ENCODE data around the gene SLC15A3. TPM values are rescaled to one million over a fixed set of nuclear protein-coding genes. Genes with fewer than 3 reads are reported as not detected.

SLC15A3 gene
- total and polyA plus RNA-seq, 10 donors: 62.9 to 139 (median 115) TPM

DNA sequence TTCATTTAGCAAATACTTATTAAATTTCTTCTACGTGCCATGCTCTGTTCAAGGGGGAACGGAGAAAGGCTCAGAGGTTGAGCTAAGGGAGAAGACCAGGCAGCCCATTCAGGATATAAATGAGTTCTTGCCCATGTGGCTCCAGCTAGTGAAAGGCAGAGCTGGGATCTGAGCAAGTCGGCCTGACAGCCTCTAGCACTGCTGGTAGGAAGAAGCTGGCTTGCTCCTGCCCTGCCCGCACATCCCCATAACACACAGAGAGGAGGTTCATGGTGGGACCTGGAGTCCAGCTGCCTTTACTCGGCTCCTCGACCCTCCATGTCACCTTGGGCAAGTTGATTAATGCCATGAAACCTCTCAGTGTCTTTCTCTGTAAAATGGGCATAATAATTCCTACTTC is 2.0 kb downstream of the SLC15A3 start:
- Histone ChIP-seq H3K4me3 (peak overlapping the region; percentile 41 to 88 (median 66)), H3K27me3 (replicated peaks in 1 of 7) (peaks cover 0 to 6% (median 0%) of the 10 kb centered on the region in 7 donors), H3K36me3 (peaks cover 0 to 40% (median 15%) of the 10 kb centered on the region in 6 donors), H3K4me1 (peaks cover 15 to 95% (median 66%) of the 10 kb centered on the region in 6 donors), H3K9me3 (no peaks in the 10 kb centered on the region), H3K27ac (peak overlapping the region in 4 of 8 donors; percentile 93 to 98 (median 94))
- DNase-seq: peak; percentile 78
- intact Hi-C loops (cut with DNase I; ENCODE audit: low total_unique reads): no loop called here
- 49 to 77% (median 75%) methylated on average over 6 of the region's 6 CpGs for WGBS, 5 donors
- TF ChIP-seq, protein P1, sequence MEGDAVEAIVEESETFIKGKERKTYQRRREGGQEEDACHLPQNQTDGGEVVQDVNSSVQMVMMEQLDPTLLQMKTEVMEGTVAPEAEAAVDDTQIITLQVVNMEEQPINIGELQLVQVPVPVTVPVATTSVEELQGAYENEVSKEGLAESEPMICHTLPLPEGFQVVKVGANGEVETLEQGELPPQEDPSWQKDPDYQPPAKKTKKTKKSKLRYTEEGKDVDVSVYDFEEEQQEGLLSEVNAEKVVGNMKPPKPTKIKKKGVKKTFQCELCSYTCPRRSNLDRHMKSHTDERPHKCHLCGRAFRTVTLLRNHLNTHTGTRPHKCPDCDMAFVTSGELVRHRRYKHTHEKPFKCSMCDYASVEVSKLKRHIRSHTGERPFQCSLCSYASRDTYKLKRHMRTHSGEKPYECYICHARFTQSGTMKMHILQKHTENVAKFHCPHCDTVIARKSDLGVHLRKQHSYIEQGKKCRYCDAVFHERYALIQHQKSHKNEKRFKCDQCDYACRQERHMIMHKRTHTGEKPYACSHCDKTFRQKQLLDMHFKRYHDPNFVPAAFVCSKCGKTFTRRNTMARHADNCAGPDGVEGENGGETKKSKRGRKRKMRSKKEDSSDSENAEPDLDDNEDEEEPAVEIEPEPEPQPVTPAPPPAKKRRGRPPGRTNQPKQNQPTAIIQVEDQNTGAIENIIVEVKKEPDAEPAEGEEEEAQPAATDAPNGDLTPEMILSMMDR (IDR thresholded peaks at IDR 0.05 in 8 of 11, conservative IDR thresholded peaks at IDR 0.05 in 3 of 11): no peak
- TF ChIP-seq POLR2A (IDR thresholded peaks at IDR 0.05) (no peak), POLR2AphosphoS5 (IDR thresholded peaks at IDR 0.05) (no peak)

DNA sequence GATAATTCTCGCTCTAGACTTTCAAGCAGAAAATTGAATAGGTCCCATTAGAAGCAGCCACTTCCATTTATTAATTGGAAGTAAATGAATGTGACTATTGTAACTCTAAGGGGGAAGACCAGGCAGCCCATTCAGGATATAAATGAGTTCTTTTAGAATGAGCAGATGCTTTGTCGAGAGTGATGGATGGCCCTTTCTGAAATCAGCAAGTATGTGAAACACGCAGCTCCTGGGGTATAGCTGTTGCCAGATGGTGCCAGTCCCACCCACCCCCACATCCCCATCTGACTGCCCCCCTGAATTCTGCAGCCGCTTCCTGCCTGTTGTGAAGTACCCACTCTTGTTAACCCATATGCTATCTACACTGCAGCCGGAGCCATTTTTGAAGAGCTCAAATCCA is 3.7 kb downstream of the SLC15A3 start:
- TF ChIP-seq, protein P1 (IDR thresholded peaks at IDR 0.05 in 8 of 11, conservative IDR thresholded peaks at IDR 0.05 in 3 of 11): no peak
- no peak for TF ChIP-seq POLR2AphosphoS5 (IDR thresholded peaks at IDR 0.05)
- no peak for TF ChIP-seq POLR2A (IDR thresholded peaks at IDR 0.05)
- H3K27me3 ChIP-seq (replicated peaks in 1 of 7): peaks cover 0 to 6% (median 0%) of the 10 kb centered on the region in 7 donors
- DNase-seq: no peak
- peak overlapping the region in 1 of 8 donors; percentile 25 for H3K27ac ChIP-seq
- WGBS, 5 donors: 70 to 78% (median 75%) methylated on average over 4 to 5 of the region's 5 CpGs
- no peaks in the 10 kb centered on the region for H3K9me3 ChIP-seq
- peaks cover 15 to 87% (median 58%) of the 10 kb centered on the region in 6 donors for H3K4me1 ChIP-seq
- intact Hi-C loops (cut with DNase I; ENCODE audit: low total_unique reads): no loop called here
- peak overlapping the region in 2 of 8 donors; percentile 14 to 29 for H3K4me3 ChIP-seq
- H3K36me3 ChIP-seq: peaks cover 0 to 57% (median 20%) of the 10 kb centered on the region in 6 donors

DNA sequence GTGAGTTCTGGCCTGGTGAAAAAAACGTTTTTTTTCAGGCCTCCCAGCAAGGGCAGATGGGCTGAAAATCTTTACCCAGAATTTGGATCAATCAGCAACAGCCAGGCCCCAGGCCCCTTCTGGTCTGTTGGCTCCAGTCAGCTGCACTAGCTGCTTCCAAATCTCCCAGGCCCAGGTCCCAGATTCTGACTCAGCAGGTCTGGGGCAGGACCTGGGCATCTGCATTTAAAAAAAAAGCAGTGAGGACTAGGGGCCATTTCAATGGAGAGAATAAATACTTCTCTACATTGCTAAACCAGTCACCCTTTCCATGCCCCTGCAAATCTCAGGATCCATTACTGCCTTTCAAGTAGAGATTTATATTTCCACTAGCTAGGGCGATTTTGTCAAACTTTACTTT is 4.3 kb downstream of the SLC15A3 start:
- no peak overlapping the region for H3K4me3 ChIP-seq
- no peak for DNase-seq
- H3K4me1 ChIP-seq: peaks cover 12 to 87% (median 56%) of the 10 kb centered on the region in 6 donors
- peaks cover 0 to 63% (median 21%) of the 10 kb centered on the region in 6 donors for H3K36me3 ChIP-seq
- TF ChIP-seq POLR2AphosphoS5 (IDR thresholded peaks at IDR 0.05): no peak
- H3K27me3 ChIP-seq (replicated peaks in 1 of 7): peaks cover 0 to 6% (median 0%) of the 10 kb centered on the region in 7 donors
- WGBS, 5 donors: 44 to 64% (median 55%) methylated on average over 2 of the region's 2 CpGs
- H3K27ac ChIP-seq: no peak overlapping the region
- no peaks in the 10 kb centered on the region for H3K9me3 ChIP-seq
- intact Hi-C loops (cut with DNase I; ENCODE audit: low total_unique reads): no loop called here

DNA sequence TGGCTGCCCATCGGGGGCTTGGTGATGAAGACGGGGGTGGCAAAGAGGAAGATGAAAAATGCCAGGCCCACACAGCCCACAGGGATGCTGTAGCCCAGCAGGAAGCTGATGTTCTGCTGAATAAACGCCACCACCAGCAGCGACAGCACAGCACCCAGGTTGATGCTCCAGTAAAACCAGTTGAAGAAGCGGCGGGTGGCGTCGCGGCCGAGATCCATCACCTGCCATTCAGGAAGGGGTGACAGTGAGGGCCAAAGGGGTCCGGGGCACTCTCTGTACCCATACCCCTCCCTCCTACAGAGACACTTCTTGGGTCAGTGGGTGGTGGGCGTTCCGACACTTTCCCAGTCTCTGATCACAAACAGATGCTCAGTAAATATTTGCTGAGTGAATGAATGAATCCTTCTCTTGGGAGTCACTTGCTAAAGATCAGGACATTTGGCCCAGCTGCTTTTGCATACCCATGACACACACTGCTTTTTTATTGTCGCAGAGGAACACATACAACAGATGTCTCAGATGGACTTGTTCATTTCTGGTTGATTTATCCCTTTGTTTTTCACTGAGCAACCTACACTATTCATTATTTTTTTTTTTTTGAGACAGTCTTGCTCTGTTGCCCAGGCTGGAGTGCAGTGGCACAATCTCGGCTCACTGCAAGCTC is 5.2 kb downstream of the SLC15A3 start:
- Histone ChIP-seq H3K27me3 (replicated peaks in 1 of 7) (peaks cover 0 to 6% (median 0%) of the 10 kb centered on the region in 7 donors), H3K4me1 (peaks cover 8 to 87% (median 59%) of the 10 kb centered on the region in 6 donors), H3K27ac (peak overlapping the region in 1 of 8 donors; percentile 14), H3K36me3 (peaks cover 0 to 73% (median 29%) of the 10 kb centered on the region in 6 donors), H3K9me3 (no peaks in the 10 kb centered on the region), H3K4me3 (no peak overlapping the region)
- 85 to 93% (median 90%) methylated on average over 15 of the region's 15 CpGs for WGBS, 5 donors
- intact Hi-C loops (cut with DNase I; ENCODE audit: low total_unique reads): no loop called here
- no peak for DNase-seq
- TF ChIP-seq POLR2A (IDR thresholded peaks at IDR 0.05) (no peak), POLR2AphosphoS5 (IDR thresholded peaks at IDR 0.05) (no peak)
- TF ChIP-seq, protein P1 (IDR thresholded peaks at IDR 0.05 in 8 of 11, conservative IDR thresholded peaks at IDR 0.05 in 3 of 11): no peak
